Keratinocyte (primary cell): ENCODE data around the gene LPGAT1. TPM values are rescaled to one million over a fixed set of nuclear protein-coding genes. Genes with fewer than 3 reads are reported as not detected.

Experiments
- DNase-seq: peaks from one replicate; pipeline ENCODE4 v3.0.0-alpha.2; 2011; ENCODE audit warnings: low read depth, missing footprints, low spot score
- FAIRE-seq: peaks from 2 replicates; lab custom pipeline; 2011; peaks lifted over from hg19 to GRCh38; lab: Jason Lieb, UNC
- H2AFZ ChIP-seq: 2 replicates; pipeline ENCODE4 v1.6.0; 2012; ENCODE audit warnings: low read length, control low read depth, inconsistent platforms; ENCODE audit not compliant: control insufficient read depth
- H3K27ac ChIP-seq: 2 replicates; pipeline ENCODE4 v1.5.1; 2011; ENCODE audit warnings: low read length; ENCODE audit not compliant: control insufficient read depth, insufficient read depth
- H3K27me3 ChIP-seq: 3 replicates; pipeline ENCODE4 v1.6.0; 2011; ENCODE audit warnings: low read length; ENCODE audit not compliant: control insufficient read depth, insufficient read depth; ENCODE audit errors: extremely low read depth
- H3K36me3 ChIP-seq, 2 experiments: 2 replicates in 1 of 2; 3 replicates in 1 of 2; pipeline ENCODE4 v1.5.1; 2011; ENCODE audit warnings: low read length in 2 of 2, mild to moderate bottlenecking in 1 of 2; ENCODE audit not compliant: control insufficient read depth in 2 of 2, insufficient read depth in 2 of 2; ENCODE audit errors: extremely low read depth in 1 of 2
- H3K4me1 ChIP-seq: 3 replicates; pipeline ENCODE4 v1.5.1; 2011; ENCODE audit warnings: low read length; ENCODE audit not compliant: control insufficient read depth, insufficient read depth; ENCODE audit errors: extremely low read depth
- H3K4me2 ChIP-seq: 3 replicates; pipeline ENCODE4 v1.6.0; 2011; ENCODE audit warnings: low read depth, low read length; ENCODE audit not compliant: control insufficient read depth, insufficient read depth; ENCODE audit errors: extremely low read depth
- H3K4me3 ChIP-seq, 3 experiments: fragments of 200-600 bp in 1 of 3; sonication (generic) in 1 of 3; 2 replicates in 2 of 3; 3 replicates in 1 of 3; pipeline ENCODE4 v1.5.1; 2011 to 2016; ENCODE audit warnings: low read length in 3 of 3, mild to moderate bottlenecking in 3 of 3, control low read depth in 2 of 3, inconsistent platforms in 1 of 3, low read depth in 1 of 3, mixed read lengths in 1 of 3, mixed run types in 1 of 3, moderate library complexity in 1 of 3; ENCODE audit not compliant: control insufficient read depth in 2 of 3, insufficient read depth in 2 of 3; ENCODE audit errors: extremely low read depth in 1 of 3
- H3K79me2 ChIP-seq: 2 replicates; pipeline ENCODE4 v1.6.0; 2012; ENCODE audit warnings: low read length; ENCODE audit not compliant: control insufficient read depth, insufficient read depth
- H3K9ac ChIP-seq: 3 replicates; pipeline ENCODE4 v1.6.0; 2011; ENCODE audit warnings: low read length; ENCODE audit not compliant: control insufficient read depth, insufficient read depth; ENCODE audit errors: extremely low read depth
- H3K9me1 ChIP-seq: 3 replicates; pipeline ENCODE4 v1.6.0; 2011; ENCODE audit warnings: low read length; ENCODE audit not compliant: control insufficient read depth, insufficient read depth; ENCODE audit errors: extremely low read depth
- H3K9me3 ChIP-seq: 2 replicates; pipeline ENCODE4 v1.5.1; 2012; ENCODE audit warnings: low read depth, low read length; ENCODE audit not compliant: control insufficient read depth
- H4K20me1 ChIP-seq: 3 replicates; pipeline ENCODE4 v1.6.0; 2011; ENCODE audit warnings: low read length; ENCODE audit not compliant: control insufficient read depth, insufficient read depth; ENCODE audit errors: extremely low read depth
- CTCF ChIP-seq, 3 experiments: IDR thresholded peaks in 1 of 3; conservative IDR thresholded peaks in 1 of 3; optimal IDR thresholded peaks in 1 of 3; 2 replicates in 2 of 3; 3 replicates in 1 of 3; pipeline versions ENCODE3 to v1.5.1; 2011; ENCODE audit warnings: low read length in 3 of 3, mild to moderate bottlenecking in 3 of 3, moderate library complexity in 2 of 3, control low read depth in 1 of 3, inconsistent platforms in 1 of 3; ENCODE audit not compliant: insufficient read depth in 2 of 3; ENCODE audit errors: extremely low read depth in 1 of 3
- EZH2 ChIP-seq: IDR thresholded peaks from one replicate; pipeline ENCODE4 v1.6.1; 2012; ENCODE audit warnings: inconsistent platforms, mild to moderate bottlenecking, low read length, moderate library complexity
- dilution Hi-C: fragments of 300-500 bp; cut with MboI; formaldehyde crosslinking; loops from one replicate; pipeline ENCODE4 v1.7.0; 2020; ENCODE audit warnings: low sequenced_read_pairs; ENCODE audit not compliant: extremely low pct_ligation_motif_present
- polyA plus RNA-seq, 5 experiments: library from polyadenylated mRNA; depleted of rRNA in 3 of 5; stranded (reverse) in 3 of 5; stranded (forward) in 1 of 5; unstranded in 1 of 5; fragments of >200 nt; gene quantifications; 1 replicate in 1 of 5; 2 replicates in 3 of 5; 3 replicates in 1 of 5; pipeline versions ENCODE4 v1.2.1 to v1.2.3, GENCODE V29; 2011 to 2012; ENCODE audit warnings: missing spikeins in 2 of 5, low read depth in 1 of 5, low replicate concordance in 1 of 5

LPGAT1 gene
- polyA plus RNA-seq, 1 donor (not counting 4 experiments of a cell fraction or from before 2014, with no cell fraction given) = 14.7 TPM

- Histone ChIP-seq H2AFZ (no peak overlapping the region), H3K27ac (no peak overlapping the region), H3K4me2 (no peak overlapping the region), H3K9ac (no peak overlapping the region), H3K36me3 (no peaks in the 10 kb centered on the region), H3K4me1 (no peaks in the 10 kb centered on the region), H3K9me1 (no peaks in the 10 kb centered on the region), H3K79me2 (no peaks in the 10 kb centered on the region), H4K20me1 (no peaks in the 10 kb centered on the region), H3K27me3 (no peaks in the 10 kb centered on the region), H3K4me3 (no peak overlapping the region), H3K9me3 (no peaks in the 10 kb centered on the region)
- TF ChIP-seq CTCF (optimal IDR thresholded peaks at IDR 0.05 in 1 of 3, IDR thresholded peaks at IDR 0.05 in 1 of 3, conservative IDR thresholded peaks at IDR 0.05 in 1 of 3; ENCODE audit: extremely low read depth in 1 of 3, insufficient read depth in 2 of 3, low read length in 3 of 3) = no peak
- TF ChIP-seq EZH2 = no peak
- dilution Hi-C loops = no loop called here
- no peak for FAIRE-seq
- no peak for DNase-seq
These were observed 114.6 kb downstream of the LPGAT1 start for GRCh38 chr1:211715971-211716370.

- FAIRE-seq = no peak
- dilution Hi-C loops = no loop called here
These were observed 116.4 kb downstream of the LPGAT1 start for GRCh38 chr1:211714154-211714553.

More at GRCh38 chr1:211714154-211714553, 116.4 kb downstream of the LPGAT1 start:
- no peaks in the 10 kb centered on the region for H3K79me2 ChIP-seq
- no peak overlapping the region for H2AFZ ChIP-seq
- H3K9me1 ChIP-seq = no peaks in the 10 kb centered on the region
- H4K20me1 ChIP-seq = no peaks in the 10 kb centered on the region
- H3K27me3 ChIP-seq = no peaks in the 10 kb centered on the region
- no peak overlapping the region for H3K4me3 ChIP-seq
- H3K27ac ChIP-seq = no peak overlapping the region
- no peak overlapping the region for H3K4me2 ChIP-seq
- H3K9ac ChIP-seq = no peak overlapping the region
- TF ChIP-seq EZH2 (no peak), CTCF (optimal IDR thresholded peaks at IDR 0.05 in 1 of 3, IDR thresholded peaks at IDR 0.05 in 1 of 3, conservative IDR thresholded peaks at IDR 0.05 in 1 of 3; ENCODE audit: extremely low read depth in 1 of 3, insufficient read depth in 2 of 3, low read length in 3 of 3) (no peak)
- no peaks in the 10 kb centered on the region for H3K4me1 ChIP-seq
- H3K36me3 ChIP-seq = no peaks in the 10 kb centered on the region
- no peaks in the 10 kb centered on the region for H3K9me3 ChIP-seq
- DNase-seq = no peak
